GM23338 (cell line): ENCODE results near the gene IKZF1. TPM values are rescaled to one million over a fixed set of nuclear protein-coding genes. Genes with fewer than 3 reads are reported as not detected.

Experiments used
- ATAC-seq: fragments of 200-7000 bp; cut with Tn5 transposase; 3 replicates; pipeline ENCODE4 v1.9.1; 2020
- DNase-seq: peaks from one replicate; pipeline ENCODE4 v3.0.0-alpha.2; 2015; ENCODE audit warnings: low spot score
- H2AFZ ChIP-seq: fragments of 200-600 bp; sonication (generic); 2 replicates; pipeline ENCODE4 v1.8.0; 2016; ENCODE audit warnings: antibody characterized with exemption, mild to moderate bottlenecking, moderate library complexity
- H3F3A ChIP-seq: fragments of 200-600 bp; sonication (generic); replicated peaks from 2 replicates; pipeline ENCODE4 v1.8.0; 2017; ENCODE audit warnings: antibody characterized with exemption, mixed run types, low read depth
- H3K27ac ChIP-seq: fragments of 200-600 bp; sonication (generic); 2 replicates; pipeline ENCODE4 v1.6.1; 2016; ENCODE audit warnings: low read depth
- H3K27me3 ChIP-seq: fragments of 200-600 bp; sonication (generic); 2 replicates; pipeline ENCODE4 v1.8.0; 2016; ENCODE audit warnings: mild to moderate bottlenecking, mixed run types, moderate library complexity; ENCODE audit not compliant: insufficient read depth
- H3K36me3 ChIP-seq: fragments of 200-600 bp; sonication (generic); 2 replicates; pipeline ENCODE4 v1.8.0; 2016; ENCODE audit warnings: mild to moderate bottlenecking; ENCODE audit not compliant: insufficient read depth
- H3K4me1 ChIP-seq: fragments of 200-600 bp; sonication (generic); 2 replicates; pipeline ENCODE4 v1.8.0; 2016; ENCODE audit warnings: mild to moderate bottlenecking, moderate library complexity; ENCODE audit not compliant: insufficient read depth
- H3K4me2 ChIP-seq: fragments of 200-600 bp; sonication (generic); 2 replicates; pipeline ENCODE4 v1.7.1; 2017; ENCODE audit warnings: mixed run types
- H3K4me3 ChIP-seq: fragments of 200-600 bp; sonication (generic); 2 replicates; pipeline ENCODE4 v1.6.1; 2016; ENCODE audit warnings: mixed run types
- H3K79me2 ChIP-seq: fragments of 200-600 bp; sonication (generic); replicated peaks from 2 replicates; pipeline ENCODE4 v1.8.0; 2017; ENCODE audit warnings: mild to moderate bottlenecking; ENCODE audit not compliant: insufficient read depth
- H3K9me2 ChIP-seq: fragments of 200-600 bp; sonication (generic); 2 replicates; pipeline ENCODE4 v1.8.0; 2017; ENCODE audit not compliant: insufficient read depth
- H4K20me1 ChIP-seq: fragments of 200-600 bp; sonication (generic); replicated peaks from 2 replicates; pipeline ENCODE4 v1.8.0; 2017; ENCODE audit warnings: mild to moderate bottlenecking; ENCODE audit not compliant: insufficient read depth
- H3K27ac Mint-ChIP-seq: 2 replicates; pipeline ENCODE4 v1.8.0; 2020; ENCODE audit warnings: inconsistent platforms, mild to moderate bottlenecking, moderate library complexity, mixed read lengths
- H3K27me3 Mint-ChIP-seq: 3 replicates; pipeline ENCODE4 v1.8.0; 2022; ENCODE audit warnings: low read depth, mild to moderate bottlenecking, moderate library complexity, mixed read lengths, inconsistent platforms; ENCODE audit not compliant: insufficient read depth, poor library complexity
- H3K36me3 Mint-ChIP-seq: 3 replicates; pipeline ENCODE4 v1.8.0; 2021; ENCODE audit warnings: low read depth, mild to moderate bottlenecking, inconsistent platforms, moderate library complexity, mixed read lengths
- H3K4me1 Mint-ChIP-seq: 3 replicates; pipeline ENCODE4 v1.8.0; 2020; ENCODE audit warnings: mild to moderate bottlenecking, inconsistent platforms, mixed read lengths
- H3K4me3 Mint-ChIP-seq: 3 replicates; pipeline ENCODE4 v1.8.0; 2021; ENCODE audit warnings: moderate library complexity, mild to moderate bottlenecking, inconsistent platforms, mixed read lengths
- H3K9me3 Mint-ChIP-seq: 3 replicates; pipeline ENCODE4 v1.8.0; 2020; ENCODE audit warnings: moderate library complexity, mild to moderate bottlenecking, inconsistent platforms, mixed read lengths
- CREB1 ChIP-seq: fragments of 250-450 bp; sonication (Bioruptor Pico); IDR thresholded peaks from 2 replicates; pipeline ENCODE4 v1.5.0; 2020; ENCODE audit warnings: low read depth, mild to moderate bottlenecking, moderate library complexity
- EZH2 ChIP-seq: fragments of 200-600 bp; sonication (generic); IDR thresholded peaks from one replicate; pipeline ENCODE4 v1.8.0; 2017; ENCODE audit warnings: antibody characterized with exemption, mild to moderate bottlenecking, low read depth; ENCODE audit not compliant: unreplicated experiment
- EZH2phosphoT487 ChIP-seq: fragments of 200-600 bp; sonication (generic); IDR thresholded peaks from one replicate; pipeline ENCODE4 v1.8.1; 2018; ENCODE audit warnings: antibody characterized with exemption; ENCODE audit not compliant: unreplicated experiment
- JUNB ChIP-seq: IDR thresholded peaks from one replicate; pipeline ENCODE4 v1.6.1; 2016; ENCODE audit warnings: antibody characterized with exemption; ENCODE audit not compliant: unreplicated experiment
- NANOG ChIP-seq: IDR thresholded peaks from 2 replicates; pipeline ENCODE4 v1.6.1; 2016; ENCODE audit warnings: antibody characterized with exemption, borderline replicate concordance
- POLR2AphosphoS5 ChIP-seq: IDR thresholded peaks from 2 replicates; pipeline ENCODE4 v1.6.1; 2016; ENCODE audit warnings: antibody characterized with exemption, low read depth
- STAT1 ChIP-seq: IDR thresholded peaks from one replicate; pipeline ENCODE4 v1.6.1; 2016; ENCODE audit warnings: antibody characterized with exemption; ENCODE audit not compliant: unreplicated experiment
- ZNF114 ChIP-seq: fragments of 250-450 bp; sonication (Bioruptor Pico); IDR thresholded peaks from 2 replicates; pipeline ENCODE4 v1.5.0; 2020; ENCODE audit warnings: mild to moderate bottlenecking, moderate library complexity
- ZNF331 ChIP-seq: fragments of 250-450 bp; sonication (Bioruptor Pico); IDR thresholded peaks from 2 replicates; pipeline ENCODE4 v1.5.0; 2020; ENCODE audit warnings: low read depth, mild to moderate bottlenecking, moderate library complexity
- polyA plus RNA-seq: library from polyadenylated mRNA; unstranded; fragments of >200 nt; fragmentation: Nextera tagmentation; extraction: Ambion mirVana; gene quantifications from 2 replicates; pipeline ENCODE4 v1.2.1, GENCODE V29; 2016
- total RNA-seq: library from RNA; depleted of rRNA; stranded (reverse); fragments of >200 nt; shearing (Covaris generic); gene quantifications from 2 replicates; pipeline ENCODE4 v1.2.3, GENCODE V29; 2014
- TF ChIP-seq, protein P1 (sequence below): fragments of 250-450 bp; sonication (Bioruptor Pico); IDR thresholded peaks from 2 replicates; pipeline ENCODE4 v1.5.0; 2020; ENCODE audit warnings: mild to moderate bottlenecking, moderate library complexity
- TF ChIP-seq, protein P2 (sequence below): IDR thresholded peaks from 2 replicates; pipeline ENCODE4 v1.6.1; 2016; ENCODE audit warnings: antibody characterized with exemption
- TF ChIP-seq, protein P3 (sequence below): IDR thresholded peaks from one replicate; pipeline ENCODE4 v1.6.1; 2018; ENCODE audit warnings: antibody characterized with exemption; ENCODE audit not compliant: unreplicated experiment

IKZF1 gene
- total and polyA plus RNA-seq, 2 experiments from 2014 or later = 0.57 to 1.8 TPM

DNA sequence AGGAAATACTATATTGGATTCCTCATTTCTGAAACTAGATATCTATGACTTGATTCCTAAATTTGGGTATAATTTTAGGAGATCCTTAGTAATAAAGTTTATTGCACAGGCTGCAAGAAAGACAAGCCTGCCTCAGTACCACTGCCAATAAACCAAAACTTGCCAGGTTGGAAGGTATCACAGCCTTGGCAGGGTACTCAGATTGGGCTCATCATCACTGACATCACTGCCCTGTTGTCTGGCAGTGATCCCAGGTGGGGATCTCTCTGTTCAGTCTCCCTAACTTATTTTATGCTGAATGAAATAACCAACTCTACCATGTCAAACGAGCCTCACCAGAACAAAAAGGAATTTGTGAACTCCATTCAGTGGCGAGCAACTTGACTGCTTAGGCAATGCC is 126.8 kb downstream of the IKZF1 start:
- Mint-ChIP-seq H3K36me3 (no peaks in the 10 kb centered on the region), H3K27me3 (no peaks in the 10 kb centered on the region), H3K9me3 (no peaks in the 10 kb centered on the region), H3K4me3 (no peak overlapping the region), H3K27ac (no peak overlapping the region), H3K4me1 (peaks cover 6% of the 10 kb centered on the region; the same call in 2 of the 3 replicates)
- Histone ChIP-seq H3F3A (no peaks in the 10 kb centered on the region), H4K20me1 (no peaks in the 10 kb centered on the region), H3K9me2 (no peaks in the 10 kb centered on the region), H3K79me2 (no peaks in the 10 kb centered on the region), H3K27ac (no peak overlapping the region), H2AFZ (no peak overlapping the region), H3K4me2 (no peak overlapping the region), H3K36me3 (no peaks in the 10 kb centered on the region), H3K27me3 (no peaks in the 10 kb centered on the region), H3K4me3 (no peak overlapping the region), H3K4me1 (peaks cover 6% of the 10 kb centered on the region; the same call in 1 of the 2 replicates)
- TF ChIP-seq, protein P1, sequence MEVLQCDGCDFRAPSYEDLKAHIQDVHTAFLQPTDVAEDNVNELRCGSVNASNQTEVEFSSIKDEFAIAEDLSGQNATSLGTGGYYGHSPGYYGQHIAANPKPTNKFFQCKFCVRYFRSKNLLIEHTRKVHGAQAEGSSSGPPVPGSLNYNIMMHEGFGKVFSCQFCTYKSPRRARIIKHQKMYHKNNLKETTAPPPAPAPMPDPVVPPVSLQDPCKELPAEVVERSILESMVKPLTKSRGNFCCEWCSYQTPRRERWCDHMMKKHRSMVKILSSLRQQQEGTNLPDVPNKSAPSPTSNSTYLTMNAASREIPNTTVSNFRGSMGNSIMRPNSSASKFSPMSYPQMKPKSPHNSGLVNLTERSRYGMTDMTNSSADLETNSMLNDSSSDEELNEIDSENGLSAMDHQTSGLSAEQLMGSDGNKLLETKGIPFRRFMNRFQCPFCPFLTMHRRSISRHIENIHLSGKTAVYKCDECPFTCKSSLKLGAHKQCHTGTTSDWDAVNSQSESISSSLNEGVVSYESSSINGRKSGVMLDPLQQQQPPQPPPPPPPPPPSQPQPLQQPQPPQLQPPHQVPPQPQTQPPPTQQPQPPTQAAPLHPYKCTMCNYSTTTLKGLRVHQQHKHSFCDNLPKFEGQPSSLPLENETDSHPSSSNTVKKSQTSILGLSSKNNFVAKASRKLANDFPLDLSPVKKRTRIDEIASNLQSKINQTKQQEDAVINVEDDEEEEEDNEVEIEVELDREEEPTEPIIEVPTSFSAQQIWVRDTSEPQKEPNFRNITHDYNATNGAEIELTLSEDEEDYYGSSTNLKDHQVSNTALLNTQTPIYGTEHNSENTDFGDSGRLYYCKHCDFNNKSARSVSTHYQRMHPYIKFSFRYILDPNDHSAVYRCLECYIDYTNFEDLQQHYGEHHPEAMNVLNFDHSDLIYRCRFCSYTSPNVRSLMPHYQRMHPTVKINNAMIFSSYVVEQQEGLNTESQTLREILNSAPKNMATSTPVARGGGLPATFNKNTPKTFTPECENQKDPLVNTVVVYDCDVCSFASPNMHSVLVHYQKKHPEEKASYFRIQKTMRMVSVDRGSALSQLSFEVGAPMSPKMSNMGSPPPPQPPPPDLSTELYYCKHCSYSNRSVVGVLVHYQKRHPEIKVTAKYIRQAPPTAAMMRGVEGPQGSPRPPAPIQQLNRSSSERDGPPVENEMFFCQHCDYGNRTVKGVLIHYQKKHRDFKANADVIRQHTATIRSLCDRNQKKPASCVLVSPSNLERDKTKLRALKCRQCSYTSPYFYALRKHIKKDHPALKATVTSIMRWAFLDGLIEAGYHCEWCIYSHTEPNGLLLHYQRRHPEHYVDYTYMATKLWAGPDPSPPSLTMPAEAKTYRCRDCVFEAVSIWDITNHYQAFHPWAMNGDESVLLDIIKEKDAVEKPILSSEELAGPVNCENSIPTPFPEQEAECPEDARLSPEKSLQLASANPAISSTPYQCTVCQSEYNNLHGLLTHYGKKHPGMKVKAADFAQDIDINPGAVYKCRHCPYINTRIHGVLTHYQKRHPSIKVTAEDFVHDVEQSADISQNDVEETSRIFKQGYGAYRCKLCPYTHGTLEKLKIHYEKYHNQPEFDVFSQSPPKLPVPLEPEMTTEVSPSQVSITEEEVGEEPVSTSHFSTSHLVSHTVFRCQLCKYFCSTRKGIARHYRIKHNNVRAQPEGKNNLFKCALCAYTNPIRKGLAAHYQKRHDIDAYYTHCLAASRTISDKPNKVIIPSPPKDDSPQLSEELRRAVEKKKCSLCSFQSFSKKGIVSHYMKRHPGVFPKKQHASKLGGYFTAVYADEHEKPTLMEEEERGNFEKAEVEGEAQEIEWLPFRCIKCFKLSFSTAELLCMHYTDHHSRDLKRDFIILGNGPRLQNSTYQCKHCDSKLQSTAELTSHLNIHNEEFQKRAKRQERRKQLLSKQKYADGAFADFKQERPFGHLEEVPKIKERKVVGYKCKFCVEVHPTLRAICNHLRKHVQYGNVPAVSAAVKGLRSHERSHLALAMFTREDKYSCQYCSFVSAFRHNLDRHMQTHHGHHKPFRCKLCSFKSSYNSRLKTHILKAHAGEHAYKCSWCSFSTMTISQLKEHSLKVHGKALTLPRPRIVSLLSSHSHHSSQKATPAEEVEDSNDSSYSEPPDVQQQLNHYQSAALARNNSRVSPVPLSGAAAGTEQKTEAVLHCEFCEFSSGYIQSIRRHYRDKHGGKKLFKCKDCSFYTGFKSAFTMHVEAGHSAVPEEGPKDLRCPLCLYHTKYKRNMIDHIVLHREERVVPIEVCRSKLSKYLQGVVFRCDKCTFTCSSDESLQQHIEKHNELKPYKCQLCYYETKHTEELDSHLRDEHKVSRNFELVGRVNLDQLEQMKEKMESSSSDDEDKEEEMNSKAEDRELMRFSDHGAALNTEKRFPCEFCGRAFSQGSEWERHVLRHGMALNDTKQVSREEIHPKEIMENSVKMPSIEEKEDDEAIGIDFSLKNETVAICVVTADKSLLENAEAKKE = no peak
- no peak for TF ChIP-seq CREB1 (CRISPR knock-in tag)
- no peak for TF ChIP-seq EZH2phosphoT487
- TF ChIP-seq, protein P2, sequence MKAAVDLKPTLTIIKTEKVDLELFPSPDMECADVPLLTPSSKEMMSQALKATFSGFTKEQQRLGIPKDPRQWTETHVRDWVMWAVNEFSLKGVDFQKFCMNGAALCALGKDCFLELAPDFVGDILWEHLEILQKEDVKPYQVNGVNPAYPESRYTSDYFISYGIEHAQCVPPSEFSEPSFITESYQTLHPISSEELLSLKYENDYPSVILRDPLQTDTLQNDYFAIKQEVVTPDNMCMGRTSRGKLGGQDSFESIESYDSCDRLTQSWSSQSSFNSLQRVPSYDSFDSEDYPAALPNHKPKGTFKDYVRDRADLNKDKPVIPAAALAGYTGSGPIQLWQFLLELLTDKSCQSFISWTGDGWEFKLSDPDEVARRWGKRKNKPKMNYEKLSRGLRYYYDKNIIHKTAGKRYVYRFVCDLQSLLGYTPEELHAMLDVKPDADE = no peak
- no peak for TF ChIP-seq ZNF331
- TF ChIP-seq EZH2 = no peak
- TF ChIP-seq POLR2AphosphoS5 = no peak
- TF ChIP-seq STAT1 = no peak
- no peak for TF ChIP-seq NANOG
- no peak for TF ChIP-seq JUNB
- TF ChIP-seq, protein P3, sequence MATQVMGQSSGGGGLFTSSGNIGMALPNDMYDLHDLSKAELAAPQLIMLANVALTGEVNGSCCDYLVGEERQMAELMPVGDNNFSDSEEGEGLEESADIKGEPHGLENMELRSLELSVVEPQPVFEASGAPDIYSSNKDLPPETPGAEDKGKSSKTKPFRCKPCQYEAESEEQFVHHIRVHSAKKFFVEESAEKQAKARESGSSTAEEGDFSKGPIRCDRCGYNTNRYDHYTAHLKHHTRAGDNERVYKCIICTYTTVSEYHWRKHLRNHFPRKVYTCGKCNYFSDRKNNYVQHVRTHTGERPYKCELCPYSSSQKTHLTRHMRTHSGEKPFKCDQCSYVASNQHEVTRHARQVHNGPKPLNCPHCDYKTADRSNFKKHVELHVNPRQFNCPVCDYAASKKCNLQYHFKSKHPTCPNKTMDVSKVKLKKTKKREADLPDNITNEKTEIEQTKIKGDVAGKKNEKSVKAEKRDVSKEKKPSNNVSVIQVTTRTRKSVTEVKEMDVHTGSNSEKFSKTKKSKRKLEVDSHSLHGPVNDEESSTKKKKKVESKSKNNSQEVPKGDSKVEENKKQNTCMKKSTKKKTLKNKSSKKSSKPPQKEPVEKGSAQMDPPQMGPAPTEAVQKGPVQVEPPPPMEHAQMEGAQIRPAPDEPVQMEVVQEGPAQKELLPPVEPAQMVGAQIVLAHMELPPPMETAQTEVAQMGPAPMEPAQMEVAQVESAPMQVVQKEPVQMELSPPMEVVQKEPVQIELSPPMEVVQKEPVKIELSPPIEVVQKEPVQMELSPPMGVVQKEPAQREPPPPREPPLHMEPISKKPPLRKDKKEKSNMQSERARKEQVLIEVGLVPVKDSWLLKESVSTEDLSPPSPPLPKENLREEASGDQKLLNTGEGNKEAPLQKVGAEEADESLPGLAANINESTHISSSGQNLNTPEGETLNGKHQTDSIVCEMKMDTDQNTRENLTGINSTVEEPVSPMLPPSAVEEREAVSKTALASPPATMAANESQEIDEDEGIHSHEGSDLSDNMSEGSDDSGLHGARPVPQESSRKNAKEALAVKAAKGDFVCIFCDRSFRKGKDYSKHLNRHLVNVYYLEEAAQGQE = no peak
- no peak for TF ChIP-seq ZNF114
- DNase-seq (no peak), ATAC-seq (no peak)
